SK-N-SH (cell line): Measurements from ENCODE around the gene SMAP1.

Source experiments
- RAD21 ChIP-seq: IDR thresholded peaks from 2 replicates; pipeline ENCODE4 v1.6.1; 2012; ENCODE audit warnings: mild to moderate bottlenecking, low read length
- TF ChIP-seq, protein P1 (sequence below): fragments of 200-600 bp; sonication (generic); IDR thresholded peaks from 2 replicates; pipeline ENCODE4 v1.6.1; 2017; ENCODE audit warnings: antibody characterized with exemption, mild to moderate bottlenecking, moderate library complexity
- TF ChIP-seq, protein P2 (sequence below): IDR thresholded peaks from 2 replicates; pipeline ENCODE4 v1.4.0; 2012; ENCODE audit warnings: low read depth

DNA sequence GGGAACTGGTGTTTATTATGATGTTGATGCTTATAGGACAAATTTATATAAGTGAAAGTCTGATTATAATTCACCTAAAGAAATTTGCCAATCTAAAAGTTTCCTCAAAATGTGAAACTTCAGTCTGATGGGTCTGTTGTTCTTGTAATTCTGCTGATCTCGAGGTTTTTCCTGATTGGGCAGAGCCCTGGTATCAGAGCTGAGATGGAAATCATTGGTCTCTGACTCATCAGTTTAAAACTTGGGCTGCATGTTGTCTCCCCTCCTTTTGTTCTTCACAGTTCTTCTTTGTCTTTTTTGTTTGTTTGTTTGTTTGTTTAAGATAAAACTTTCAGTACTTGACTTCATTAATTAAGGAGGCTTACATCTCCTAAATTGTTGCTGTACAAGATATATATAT lies 5.9 kb downstream of the SMAP1 start:
- TF ChIP-seq, protein P1, sequence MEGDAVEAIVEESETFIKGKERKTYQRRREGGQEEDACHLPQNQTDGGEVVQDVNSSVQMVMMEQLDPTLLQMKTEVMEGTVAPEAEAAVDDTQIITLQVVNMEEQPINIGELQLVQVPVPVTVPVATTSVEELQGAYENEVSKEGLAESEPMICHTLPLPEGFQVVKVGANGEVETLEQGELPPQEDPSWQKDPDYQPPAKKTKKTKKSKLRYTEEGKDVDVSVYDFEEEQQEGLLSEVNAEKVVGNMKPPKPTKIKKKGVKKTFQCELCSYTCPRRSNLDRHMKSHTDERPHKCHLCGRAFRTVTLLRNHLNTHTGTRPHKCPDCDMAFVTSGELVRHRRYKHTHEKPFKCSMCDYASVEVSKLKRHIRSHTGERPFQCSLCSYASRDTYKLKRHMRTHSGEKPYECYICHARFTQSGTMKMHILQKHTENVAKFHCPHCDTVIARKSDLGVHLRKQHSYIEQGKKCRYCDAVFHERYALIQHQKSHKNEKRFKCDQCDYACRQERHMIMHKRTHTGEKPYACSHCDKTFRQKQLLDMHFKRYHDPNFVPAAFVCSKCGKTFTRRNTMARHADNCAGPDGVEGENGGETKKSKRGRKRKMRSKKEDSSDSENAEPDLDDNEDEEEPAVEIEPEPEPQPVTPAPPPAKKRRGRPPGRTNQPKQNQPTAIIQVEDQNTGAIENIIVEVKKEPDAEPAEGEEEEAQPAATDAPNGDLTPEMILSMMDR = no peak
- TF ChIP-seq, protein P2, sequence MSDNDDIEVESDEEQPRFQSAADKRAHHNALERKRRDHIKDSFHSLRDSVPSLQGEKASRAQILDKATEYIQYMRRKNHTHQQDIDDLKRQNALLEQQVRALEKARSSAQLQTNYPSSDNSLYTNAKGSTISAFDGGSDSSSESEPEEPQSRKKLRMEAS = no peak
- TF ChIP-seq RAD21 = no peak
